Measurements from ENCODE around the gene ZNF831. TPM values are rescaled to one million over a fixed set of nuclear protein-coding genes. Genes with fewer than 3 reads are reported as not detected.

The ZNF831 gene
- total RNA-seq, 2 donors from 2014 or later = 0.20 to 0.27 TPM

DNA sequence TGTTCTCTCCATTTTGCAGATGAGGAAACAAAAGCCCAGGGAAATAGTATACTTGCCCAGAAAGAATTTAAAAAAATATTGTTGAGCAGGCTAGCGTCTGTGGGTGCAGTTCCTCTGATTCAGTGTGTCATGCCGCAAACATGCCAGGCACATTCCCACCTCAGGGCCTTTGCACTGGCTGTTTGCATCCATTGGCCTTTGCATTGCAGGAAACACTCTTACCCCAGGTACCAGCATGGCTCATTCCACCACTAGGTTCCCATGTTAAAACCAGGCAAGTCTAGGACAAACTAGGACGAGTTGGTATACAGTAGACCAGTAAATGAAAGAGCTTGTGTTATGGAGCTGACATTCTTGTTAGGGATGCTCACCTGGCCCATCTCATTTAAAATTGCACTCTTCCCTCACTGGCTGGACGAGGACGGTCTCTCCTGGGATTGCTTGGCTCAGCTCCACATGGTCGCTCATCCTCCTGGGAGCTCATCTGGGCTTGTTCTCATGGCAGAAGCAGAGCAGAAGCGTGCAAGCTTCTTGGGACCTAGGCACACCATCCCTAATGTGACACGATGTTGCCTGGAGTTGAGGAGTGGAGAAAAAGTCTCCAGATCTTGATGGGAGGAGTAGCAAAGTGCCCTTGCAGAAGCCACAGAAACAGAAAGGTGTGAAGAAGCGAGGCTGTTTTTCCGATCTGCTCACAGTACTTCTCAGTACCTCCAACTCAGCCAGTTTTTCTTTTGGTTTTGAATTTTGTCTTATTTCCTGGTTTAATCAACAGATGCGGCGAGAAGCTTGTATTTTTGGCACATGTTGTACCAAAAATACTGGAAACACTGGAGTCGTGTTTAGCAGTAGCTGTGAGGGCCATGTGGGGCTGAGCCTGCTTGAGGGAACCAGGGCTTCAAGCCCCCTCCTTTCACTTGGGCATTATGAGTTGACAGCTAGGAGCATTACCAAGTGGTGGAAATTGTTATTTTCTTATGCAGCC, 13.9 kb downstream of the ZNF831 start:
- no peaks in the 10 kb centered on the region for H3K27me3 ChIP-seq
- H3K4me3 ChIP-seq = no peak overlapping the region
- no peaks in the 10 kb centered on the region for H3K36me3 ChIP-seq
- peak; percentile 14 for DNase-seq
- no peak overlapping the region for H3K27ac ChIP-seq
- no peaks in the 10 kb centered on the region for H3K4me1 ChIP-seq
- no peaks in the 10 kb centered on the region for H3K9me3 ChIP-seq
- intact Hi-C loops (cut with DNase I) = loop anchor here (5.0 kb wide), 1 partner anchor 35 kb away; no protein-coding TSS in a partner anchor
- TF ChIP-seq, protein P1, sequence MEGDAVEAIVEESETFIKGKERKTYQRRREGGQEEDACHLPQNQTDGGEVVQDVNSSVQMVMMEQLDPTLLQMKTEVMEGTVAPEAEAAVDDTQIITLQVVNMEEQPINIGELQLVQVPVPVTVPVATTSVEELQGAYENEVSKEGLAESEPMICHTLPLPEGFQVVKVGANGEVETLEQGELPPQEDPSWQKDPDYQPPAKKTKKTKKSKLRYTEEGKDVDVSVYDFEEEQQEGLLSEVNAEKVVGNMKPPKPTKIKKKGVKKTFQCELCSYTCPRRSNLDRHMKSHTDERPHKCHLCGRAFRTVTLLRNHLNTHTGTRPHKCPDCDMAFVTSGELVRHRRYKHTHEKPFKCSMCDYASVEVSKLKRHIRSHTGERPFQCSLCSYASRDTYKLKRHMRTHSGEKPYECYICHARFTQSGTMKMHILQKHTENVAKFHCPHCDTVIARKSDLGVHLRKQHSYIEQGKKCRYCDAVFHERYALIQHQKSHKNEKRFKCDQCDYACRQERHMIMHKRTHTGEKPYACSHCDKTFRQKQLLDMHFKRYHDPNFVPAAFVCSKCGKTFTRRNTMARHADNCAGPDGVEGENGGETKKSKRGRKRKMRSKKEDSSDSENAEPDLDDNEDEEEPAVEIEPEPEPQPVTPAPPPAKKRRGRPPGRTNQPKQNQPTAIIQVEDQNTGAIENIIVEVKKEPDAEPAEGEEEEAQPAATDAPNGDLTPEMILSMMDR (IDR thresholded peaks at IDR 0.05) = no peak
- H3K9ac ChIP-seq (ENCODE audit: low read depth in 2 of 2, low read length in 2 of 2) = no peak overlapping the region

DNA sequence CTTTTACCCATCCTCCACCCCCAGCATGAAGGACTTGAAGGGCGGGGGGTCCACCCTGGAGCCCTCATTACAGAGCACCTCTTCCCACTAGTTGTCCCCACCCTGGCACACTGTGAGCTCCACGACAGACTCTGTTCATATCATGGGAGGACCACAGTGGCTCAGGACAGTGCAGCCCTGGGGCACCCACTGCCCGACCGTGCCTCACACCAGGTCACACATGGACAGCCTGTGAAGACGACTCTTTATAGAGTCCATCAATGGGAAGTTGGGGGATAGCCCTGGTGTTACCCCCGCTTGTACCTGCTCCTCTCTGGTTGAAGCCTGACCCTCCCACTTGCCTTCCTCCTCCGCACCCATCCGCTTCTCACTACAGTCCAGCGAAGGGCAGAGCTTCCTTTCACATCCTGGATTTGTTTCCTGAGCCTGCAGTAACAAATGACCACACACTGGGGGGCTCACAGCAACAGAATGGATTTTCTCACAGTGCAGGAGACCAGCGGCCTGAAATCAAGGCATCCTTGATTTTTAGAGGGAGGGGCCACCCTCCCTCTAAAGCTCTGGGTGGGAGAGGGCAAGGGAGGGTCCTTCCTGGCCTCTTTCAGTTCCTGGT, 15.5 kb downstream of the ZNF831 start:
- no peak overlapping the region for H3K9ac ChIP-seq (ENCODE audit: low read depth in 2 of 2, low read length in 2 of 2)
- intact Hi-C loops (cut with DNase I) = loop anchor here (5.0 kb wide), 1 partner anchor 37 kb away; no protein-coding TSS in a partner anchor
- no peaks in the 10 kb centered on the region for H3K27me3 ChIP-seq
- no peak overlapping the region for H3K27ac ChIP-seq
- no peaks in the 10 kb centered on the region for H3K36me3 ChIP-seq
- H3K4me3 ChIP-seq = no peak overlapping the region
- TF ChIP-seq, protein P1 (IDR thresholded peaks at IDR 0.05) = no peak
- no peaks in the 10 kb centered on the region for H3K4me1 ChIP-seq
- DNase-seq = peak; percentile 16
- no peaks in the 10 kb centered on the region for H3K9me3 ChIP-seq

DNA sequence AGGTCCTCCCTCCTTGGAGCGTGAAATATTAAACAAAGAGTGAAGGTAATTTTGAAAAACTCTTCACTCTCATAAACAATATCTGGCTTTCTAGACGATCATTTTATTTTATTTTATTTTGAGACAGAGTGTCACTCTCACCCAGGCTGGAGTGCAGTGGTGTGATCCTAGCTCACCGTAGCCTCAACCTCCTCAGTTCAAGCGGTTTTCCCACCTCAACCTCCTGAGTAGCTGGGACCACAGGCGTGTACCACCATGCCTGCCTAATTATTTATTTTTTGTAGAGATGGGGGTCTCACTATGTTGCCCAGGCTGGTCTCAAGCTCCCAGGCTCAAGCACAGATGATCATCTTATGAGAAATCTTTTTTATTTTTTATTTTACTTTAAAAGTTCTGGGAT, 16.4 kb downstream of the ZNF831 start:
- intact Hi-C loops (cut with DNase I) = loop anchor here (5.0 kb wide), 1 partner anchor 38 kb away; no protein-coding TSS in a partner anchor

DNA sequence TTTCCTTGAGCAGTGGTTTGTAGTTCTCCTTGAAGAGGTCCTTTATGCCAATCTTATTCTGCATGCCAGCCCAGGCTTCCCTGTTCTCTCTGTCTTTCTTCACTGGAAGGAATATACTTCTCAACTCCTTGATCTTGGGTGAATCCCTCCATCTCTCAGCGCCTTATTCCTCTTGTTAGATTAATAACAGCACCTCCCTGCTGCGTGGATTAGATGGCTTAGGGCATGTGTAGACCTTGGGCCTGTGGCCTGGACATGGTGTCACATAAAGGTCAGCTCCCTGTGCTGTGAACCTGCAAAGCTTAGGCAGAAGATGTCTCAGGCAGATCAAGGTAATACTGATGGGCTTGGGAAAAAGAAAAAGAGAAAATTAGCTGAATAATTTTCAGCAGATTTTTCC, 18.3 kb downstream of the ZNF831 start:
- Histone ChIP-seq H3K27me3 (no peaks in the 10 kb centered on the region), H3K9me3 (no peaks in the 10 kb centered on the region), H3K4me3 (no peak overlapping the region), H3K9ac (ENCODE audit: low read depth in 2 of 2, low read length in 2 of 2) (no peak overlapping the region), H3K36me3 (no peaks in the 10 kb centered on the region), H3K27ac (no peak overlapping the region), H3K4me1 (no peaks in the 10 kb centered on the region)
- no peak for DNase-seq
- intact Hi-C loops (cut with DNase I) = no loop called here
- TF ChIP-seq, protein P1 (IDR thresholded peaks at IDR 0.05) = no peak

More for the DNA sequence above, 16.4 kb downstream of the ZNF831 start:
- no peak overlapping the region for H3K9ac ChIP-seq (ENCODE audit: low read depth in 2 of 2, low read length in 2 of 2)
- no peak for DNase-seq
- H3K4me3 ChIP-seq = no peak overlapping the region
- TF ChIP-seq, protein P1 (IDR thresholded peaks at IDR 0.05) = no peak
- no peaks in the 10 kb centered on the region for H3K36me3 ChIP-seq
- H3K9me3 ChIP-seq = no peaks in the 10 kb centered on the region
- no peaks in the 10 kb centered on the region for H3K4me1 ChIP-seq
- no peak overlapping the region for H3K27ac ChIP-seq
- no peaks in the 10 kb centered on the region for H3K27me3 ChIP-seq

DNA sequence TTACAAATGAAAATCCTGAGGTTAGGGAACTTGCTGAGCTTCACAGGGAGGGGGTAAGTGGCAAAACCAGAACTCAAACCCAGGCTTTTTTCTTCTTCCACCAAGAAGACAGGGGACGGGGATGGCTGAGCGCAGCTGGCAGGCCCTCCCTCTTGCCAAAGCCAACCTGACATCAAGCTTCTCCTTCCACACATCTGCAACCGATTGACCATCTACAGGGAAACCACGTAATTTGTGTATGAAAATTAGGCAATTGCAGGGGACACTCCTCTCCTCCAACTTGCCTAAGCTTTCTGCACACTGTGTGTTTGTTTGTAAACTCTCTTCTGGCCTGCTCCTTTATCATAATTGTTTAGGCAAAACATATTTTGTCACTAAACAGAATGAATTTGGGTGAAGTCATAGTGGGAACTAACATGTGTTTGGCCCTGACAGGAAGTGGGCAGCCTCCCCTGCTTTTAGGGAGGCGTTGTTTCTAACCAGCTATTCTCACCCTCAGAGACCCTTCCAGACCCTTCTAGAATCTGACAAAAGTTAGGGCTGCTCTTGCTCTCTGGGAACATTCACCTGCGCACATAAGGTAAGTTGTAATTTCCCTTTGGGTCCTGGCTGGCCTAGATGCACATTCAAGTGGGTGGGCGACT, 18.9 kb downstream of the ZNF831 start:
- Histone ChIP-seq H3K27me3 (no peaks in the 10 kb centered on the region), H3K27ac (no peak overlapping the region), H3K4me1 (no peaks in the 10 kb centered on the region), H3K36me3 (no peaks in the 10 kb centered on the region), H3K4me3 (no peak overlapping the region), H3K9me3 (no peaks in the 10 kb centered on the region), H3K9ac (ENCODE audit: low read depth in 2 of 2, low read length in 2 of 2) (no peak overlapping the region)
- DNase-seq = no peak
- intact Hi-C loops (cut with DNase I) = no loop called here
- TF ChIP-seq, protein P1 (IDR thresholded peaks at IDR 0.05) = no peak
